Spleen (tissue), 7 donors: ENCODE measurements around the gene GNAI1.

Experiments used
- POLR2A ChIP-seq, 3 donors: fragments of 450-650 bp; IDR thresholded peaks; one replicate each; pipeline ENCODE4 v1.5.1; 2017; ENCODE audit warnings: antibody characterized with exemption in 3 of 3, mild to moderate bottlenecking in 1 of 3
- TF ChIP-seq, protein P1 (sequence below), 11 experiments: fragments of 200-600 bp in 7 of 11; fragments of 450-650 bp in 4 of 11; sonication (generic) in 4 of 11; IDR thresholded peaks in 8 of 11; conservative IDR thresholded peaks in 3 of 11; 1 replicate in 7 of 11; 2 replicates in 4 of 11; pipeline versions ENCODE4 v1.4.0 to v1.8.0; 2016 to 2021; ENCODE audit warnings: antibody characterized with exemption in 11 of 11, inconsistent platforms in 4 of 11, mild to moderate bottlenecking in 1 of 11
- donor health status: DM: no; HTN: no; CAD: no; lungs with moderate emphysema.
- donor health status: DM: no; HTN: no; CAD: no.
- donor health status: DM: no; HTN: no; CAD: no.

DNA sequence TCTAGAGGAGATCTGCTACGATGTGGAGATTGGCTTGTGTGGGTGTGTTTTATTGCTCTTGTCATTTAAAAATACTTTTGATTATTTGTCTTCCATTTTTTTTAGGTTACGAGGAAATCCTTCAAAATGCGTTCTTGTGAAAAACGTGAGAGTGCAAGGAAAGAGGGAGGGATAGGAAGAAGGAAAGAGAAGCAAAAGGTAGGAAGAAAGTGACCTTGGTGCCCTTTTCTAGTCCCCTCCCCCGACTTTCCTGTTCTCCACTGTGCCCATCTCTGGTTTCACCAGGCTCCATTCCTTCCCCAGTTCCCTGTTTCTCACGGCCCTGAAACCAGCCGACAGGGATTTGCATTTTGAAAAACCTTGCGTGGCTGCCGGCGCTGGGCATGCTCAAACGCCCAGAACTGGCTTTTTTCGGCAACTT is 506 bp upstream of the GNAI1 start:
- TF ChIP-seq, protein P1, sequence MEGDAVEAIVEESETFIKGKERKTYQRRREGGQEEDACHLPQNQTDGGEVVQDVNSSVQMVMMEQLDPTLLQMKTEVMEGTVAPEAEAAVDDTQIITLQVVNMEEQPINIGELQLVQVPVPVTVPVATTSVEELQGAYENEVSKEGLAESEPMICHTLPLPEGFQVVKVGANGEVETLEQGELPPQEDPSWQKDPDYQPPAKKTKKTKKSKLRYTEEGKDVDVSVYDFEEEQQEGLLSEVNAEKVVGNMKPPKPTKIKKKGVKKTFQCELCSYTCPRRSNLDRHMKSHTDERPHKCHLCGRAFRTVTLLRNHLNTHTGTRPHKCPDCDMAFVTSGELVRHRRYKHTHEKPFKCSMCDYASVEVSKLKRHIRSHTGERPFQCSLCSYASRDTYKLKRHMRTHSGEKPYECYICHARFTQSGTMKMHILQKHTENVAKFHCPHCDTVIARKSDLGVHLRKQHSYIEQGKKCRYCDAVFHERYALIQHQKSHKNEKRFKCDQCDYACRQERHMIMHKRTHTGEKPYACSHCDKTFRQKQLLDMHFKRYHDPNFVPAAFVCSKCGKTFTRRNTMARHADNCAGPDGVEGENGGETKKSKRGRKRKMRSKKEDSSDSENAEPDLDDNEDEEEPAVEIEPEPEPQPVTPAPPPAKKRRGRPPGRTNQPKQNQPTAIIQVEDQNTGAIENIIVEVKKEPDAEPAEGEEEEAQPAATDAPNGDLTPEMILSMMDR (IDR thresholded peaks at IDR 0.05 in 8 of 11, conservative IDR thresholded peaks at IDR 0.05 in 3 of 11) = no peak
- TF ChIP-seq POLR2A (IDR thresholded peaks at IDR 0.05) = no peak
